ENCODE measurements around the gene CERK. TPM values are rescaled to one million over a fixed set of nuclear protein-coding genes. Genes with fewer than 3 reads are reported as not detected.

The CERK gene
- total and polyA plus RNA-seq, 2 of the 8 experiments (the other 6 are each of a cell fraction or from before 2014, with no cell fraction given) = 26.6 to 59.0 TPM

- no peak overlapping the region for H2BK20ac ChIP-seq (ENCODE audit: low read length)
- no peaks in the 10 kb centered on the region for H3K36me3 ChIP-seq (ENCODE audit: control insufficient read depth in 2 of 4, insufficient read depth in 4 of 4, low read length in 3 of 4)
- H3K23ac ChIP-seq (ENCODE audit: insufficient read length) = no peak overlapping the region
- H3K4ac ChIP-seq (replicated peaks; ENCODE audit: insufficient read length, low read depth, low read length) = no peak overlapping the region
- 96% methylated on average over 8 of the region's 8 CpGs; no CpG with 5 or more reads in 1 of the 2 experiments for WGBS, 2 experiments (ENCODE audit: extremely low coverage in 1 of 2, insufficient coverage in 1 of 2, insufficient read length in 1 of 2, insufficient replicate concordance in 2 of 2, low coverage in 1 of 2, low lambda C conversion rate in 2 of 2, missing lambda C conversion rate in 1 of 2)
- H3K56ac ChIP-seq (replicated peaks; ENCODE audit: insufficient read length, low read depth, low read length) = no peak overlapping the region
- no peak overlapping the region for H3K14ac ChIP-seq (ENCODE audit: insufficient read length)
- no peak overlapping the region for H2AK5ac ChIP-seq (ENCODE audit: low read depth, low read length)
- no peak overlapping the region for H2BK15ac ChIP-seq (ENCODE audit: low read length)
- no peak overlapping the region for H4K8ac ChIP-seq (ENCODE audit: extremely low read depth, insufficient read depth, low read length)
- peaks cover 9% of the 10 kb centered on the region in 2 experiments for H4K20me1 ChIP-seq (replicated peaks in 1 of 2; ENCODE audit: control insufficient read depth in 1 of 2, insufficient read depth in 2 of 2, low read length in 2 of 2)
- peaks cover 23% of the 10 kb centered on the region for H3K79me1 ChIP-seq (ENCODE audit: low read depth, low read length)
- ChIA-PET POLR2A (ENCODE audit: partially characterized antibody) (no interaction called here), CTCF (ENCODE audit: partially characterized antibody) (no interaction called here)
- no peaks in the 10 kb centered on the region for H3K9me3 ChIP-seq (ENCODE audit: insufficient read depth in 2 of 2, low read depth in 1 of 2, low read length in 1 of 2)
- DNase-seq (ENCODE audit: low read depth in 1 of 2, low spot score in 2 of 2) (no peak), FAIRE-seq (no peak)
- no peak overlapping the region for H2BK5ac ChIP-seq (ENCODE audit: low read depth, low read length)
- no peak for TF ChIP-seq SIX5 (IDR thresholded peaks at IDR 0.05; ENCODE audit: low read depth, low read length)
- H2BK120ac ChIP-seq (replicated peaks; ENCODE audit: low read depth, low read length) = no peak overlapping the region
- H3K4me1 ChIP-seq (replicated peaks in 1 of 4; ENCODE audit: control insufficient read depth in 3 of 4, insufficient read depth in 4 of 4, low read length in 3 of 4) = peaks cover 0 to 3% (median 0%) of the 10 kb centered on the region in 4 experiments; a peak in 3 of 7 replicates
- H3K4me3 ChIP-seq (ENCODE audit: extremely low read depth in 1 of 4, insufficient read depth in 2 of 4, low read depth in 3 of 4, low read length in 4 of 4) = no peak overlapping the region
- H2BK12ac ChIP-seq (ENCODE audit: low read depth, low read length) = no peak overlapping the region
- peaks cover 13 to 77% of the 10 kb centered on the region in 2 experiments for H3K79me2 ChIP-seq (ENCODE audit: control insufficient read depth in 1 of 2, insufficient read depth in 2 of 2, low read length in 2 of 2)
- no peak overlapping the region for H3K27ac ChIP-seq (ENCODE audit: low read depth, low read length)
- no peaks in the 10 kb centered on the region for H3K27me3 ChIP-seq (replicated peaks in 1 of 4; ENCODE audit: control insufficient read depth in 3 of 4, extremely low read depth in 1 of 4, insufficient read depth in 3 of 4, low read length in 3 of 4)
- H3K23me2 ChIP-seq (ENCODE audit: low read depth, low read length) = peaks cover 7% of the 10 kb centered on the region
- H3K4me2 ChIP-seq (ENCODE audit: insufficient read depth in 1 of 2, low read depth in 2 of 2, low read length in 2 of 2) = no peak overlapping the region
- no peak overlapping the region for H2AFZ ChIP-seq (ENCODE audit: low read length)
- no peak overlapping the region for H4K91ac ChIP-seq (replicated peaks; ENCODE audit: insufficient read length, low read length)
- no peak overlapping the region for H3K18ac ChIP-seq (ENCODE audit: extremely low read depth, low read length)
- H3K9ac ChIP-seq (replicated peaks in 1 of 4; ENCODE audit: extremely low read depth in 1 of 4, low read depth in 3 of 4, low read length in 3 of 4) = no peak overlapping the region
- no peak overlapping the region for H4K5ac ChIP-seq (ENCODE audit: insufficient read length, low read depth, low read length)
These were observed 28.6 kb upstream of the CERK start for GRCh38 chr22:46766611-46767010.

Data from H1 (cell line).